GM15510 (cell line): ENCODE data around the gene IGSF22.

ENCODE experiments used
- POLR2A ChIP-seq: IDR thresholded peaks from 3 replicates; pipeline ENCODE4 v1.6.1; 2011; ENCODE audit warnings: borderline replicate concordance; ENCODE audit not compliant: insufficient read length; ENCODE audit errors: extremely low read depth

IGSF22 gene

DNA sequence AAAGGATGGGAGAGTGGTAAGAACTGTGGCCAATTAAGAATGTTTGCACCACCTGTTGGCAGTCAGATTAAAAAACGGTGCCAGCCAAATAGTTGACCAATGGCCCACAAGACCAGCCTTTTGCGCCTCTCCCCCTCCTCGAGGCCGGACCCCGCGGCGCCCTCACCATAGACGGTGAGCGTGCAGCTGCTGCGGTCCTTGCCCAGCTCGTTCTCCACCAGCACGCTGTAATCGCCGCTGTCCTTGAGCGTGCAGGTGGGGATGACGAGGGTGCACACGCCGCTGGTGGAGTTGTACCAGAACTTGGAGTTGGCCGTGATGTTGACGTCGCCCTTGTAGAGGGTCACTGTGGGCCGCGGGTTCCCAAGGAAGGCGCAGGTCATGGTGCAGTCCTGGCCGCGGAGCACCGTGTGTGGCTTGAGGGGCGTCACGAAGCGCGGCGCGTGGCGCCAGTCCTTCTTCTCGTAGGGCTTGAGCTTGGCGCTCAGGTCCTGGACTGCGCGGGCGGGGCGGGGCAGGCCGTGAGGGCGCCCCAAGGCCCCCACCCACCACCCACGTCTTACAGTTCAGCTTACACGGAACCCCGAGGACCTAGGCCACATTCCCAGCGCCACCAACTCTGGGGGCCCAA, 20.2 kb downstream of the IGSF22 start:
- TF ChIP-seq POLR2A = no peak

DNA sequence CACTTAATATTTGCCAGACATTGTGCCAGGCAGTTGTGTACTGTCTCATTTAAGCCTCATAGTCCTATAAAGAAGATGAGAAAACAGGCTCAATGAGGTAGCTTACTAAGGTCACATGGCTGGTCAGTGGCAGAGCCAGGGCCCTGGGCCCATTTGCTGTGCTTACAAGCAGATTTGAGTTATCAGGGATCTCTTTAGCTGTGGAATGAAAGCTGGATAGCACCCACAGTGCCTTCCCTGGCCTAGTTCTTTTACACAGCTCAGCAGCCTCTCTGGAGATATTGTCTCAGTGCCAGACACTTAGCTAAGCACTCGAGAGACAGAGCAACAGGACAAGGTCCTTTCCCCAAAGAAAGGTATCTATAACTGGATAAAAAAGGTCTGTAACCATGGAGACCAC, 21.3 kb downstream of the IGSF22 start:
- no peak for TF ChIP-seq POLR2A

GRCh38 chr11:18704045-18704645, 21.8 kb downstream of the IGSF22 start:
- TF ChIP-seq POLR2A = no peak

- TF ChIP-seq POLR2A = no peak
Measured at GRCh38 chr11:18703001-18703763, 22.8 kb downstream of the IGSF22 start.

- no peak for TF ChIP-seq POLR2A
Measured at GRCh38 chr11:18701614-18702216, 24.3 kb downstream of the IGSF22 start.

GRCh38 chr11:18700872-18701271, 25.1 kb downstream of the IGSF22 start:
- TF ChIP-seq POLR2A = no peak

- TF ChIP-seq POLR2A = no peak
Measured at GRCh38 chr11:18700375-18700774, 25.6 kb downstream of the IGSF22 start.

GRCh38 chr11:18699848-18700261, 26.1 kb downstream of the IGSF22 start:
- TF ChIP-seq POLR2A = no peak

DNA sequence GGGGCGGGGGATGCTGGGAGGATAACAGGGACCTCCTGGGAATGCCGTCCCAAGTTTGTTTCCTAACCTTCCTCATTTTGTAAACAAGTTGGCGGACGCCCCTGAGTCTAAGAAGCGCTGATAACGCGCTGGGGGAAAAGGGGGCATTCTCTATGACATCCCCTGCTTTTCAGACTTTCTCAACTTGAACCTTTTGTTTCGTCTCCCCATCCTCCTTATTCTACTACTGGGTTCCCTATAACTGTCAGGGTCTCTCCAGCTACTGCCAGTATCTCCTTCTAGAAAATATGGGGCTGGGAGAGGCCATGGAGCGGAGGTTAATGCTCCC, 26.8 kb downstream of the IGSF22 start:
- TF ChIP-seq POLR2A = no peak

- no peak for TF ChIP-seq POLR2A
Measured at GRCh38 chr11:18698341-18699268, 27.4 kb downstream of the IGSF22 start, which contains the start of gene TMEM86A. Gene TMEM86A, plus strand, starts transcription at chr11:18698779. Its CDS starts 108 bp downstream, at chr11:18698887.

DNA sequence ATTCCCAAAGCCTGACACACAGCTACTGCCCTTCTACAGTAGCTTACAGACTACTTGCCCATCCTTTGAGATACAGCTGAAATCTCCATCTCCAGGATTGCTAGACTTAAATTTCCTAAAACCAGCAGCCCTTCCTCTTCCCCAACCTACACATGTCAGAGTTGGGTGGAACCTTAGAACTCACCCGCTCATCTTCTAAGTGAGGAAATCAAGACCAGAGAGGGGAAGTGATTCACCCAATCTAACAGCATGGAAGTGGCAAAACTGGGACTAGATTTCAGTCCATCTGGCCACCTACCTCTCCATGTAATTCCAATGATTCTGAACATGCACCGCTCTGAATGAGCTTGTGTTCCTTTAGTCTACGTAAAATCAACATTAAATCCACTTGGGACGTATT, 28.4 kb downstream of the IGSF22 start:
- no peak for TF ChIP-seq POLR2A

DNA sequence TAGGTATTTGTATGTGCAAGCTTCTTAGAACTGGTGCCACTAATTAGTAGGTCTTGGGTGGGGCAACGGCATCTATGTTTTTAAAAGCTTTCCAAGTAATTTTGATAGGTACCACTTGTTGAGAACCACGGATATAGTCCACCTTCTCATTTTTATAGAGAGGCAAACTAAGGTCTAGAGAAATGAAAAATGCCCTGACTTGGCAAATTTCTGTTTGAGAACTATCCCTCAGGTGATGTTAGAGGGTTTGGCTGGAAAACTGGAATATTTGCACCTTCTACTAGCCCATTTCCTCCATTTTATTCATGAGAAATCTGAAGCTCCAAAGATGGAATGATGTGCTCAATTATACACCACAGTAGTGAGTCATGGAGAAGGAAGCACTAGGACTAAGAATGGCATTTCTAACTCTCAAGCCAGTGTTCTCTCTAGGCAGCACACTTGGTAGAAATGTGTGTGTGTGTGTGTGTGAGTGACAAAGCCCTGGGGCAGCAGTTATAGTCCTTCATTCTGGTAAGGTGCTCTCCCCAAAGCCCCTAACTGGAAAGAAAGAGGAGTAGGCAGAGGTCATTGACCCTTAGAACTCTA, 29.3 kb downstream of the IGSF22 start:
- no peak for TF ChIP-seq POLR2A

GRCh38 chr11:18692941-18693760, 32.8 kb downstream of the IGSF22 start:
- TF ChIP-seq POLR2A = no peak
